ENCODE data around the gene RRH.
A peak's percentile ranks its signal among the peaks of the same experiment; 100 is the strongest.

Gene RRH

GRCh38 chr4:109801895-109802319, 25.9 kb upstream of the RRH start, which contains the start of gene CFI:
CFI (minus strand) TSS chr4:109801999; CDS start chr4:109801971, 28 bp downstream.
- TF ChIP-seq ZFX (IDR thresholded peaks at IDR 0.05; ENCODE audit: borderline replicate concordance) (no peak), CTCF (IDR thresholded peaks at IDR 0.05) (no peak)
- no peak within 1 kb of the TSS for H3K27ac ChIP-seq

GRCh38 chr4:109803924-109804571, 23.7 kb upstream of the RRH start:
- TF ChIP-seq CTCF (IDR thresholded peaks at IDR 0.05) (peak; percentile 70), ZFX (IDR thresholded peaks at IDR 0.05; ENCODE audit: borderline replicate concordance) (no peak)
- H3K27ac ChIP-seq, result no peak overlapping the region

- H3K27ac ChIP-seq, result no peak overlapping the region
- TF ChIP-seq ZFX (IDR thresholded peaks at IDR 0.05; ENCODE audit: borderline replicate concordance), result no peak
- no peak for TF ChIP-seq CTCF (IDR thresholded peaks at IDR 0.05)
Observed at GRCh38 chr4:109809655-109810054, 18.1 kb upstream of the RRH start.

GRCh38 chr4:109810552-109811387, 17.0 kb upstream of the RRH start:
- no peak overlapping the region for H3K27ac ChIP-seq
- TF ChIP-seq CTCF (IDR thresholded peaks at IDR 0.05), result no peak
- no peak for TF ChIP-seq ZFX (IDR thresholded peaks at IDR 0.05; ENCODE audit: borderline replicate concordance)

GRCh38 chr4:109811707-109812106, 16.1 kb upstream of the RRH start:
- no peak overlapping the region for H3K27ac ChIP-seq
- TF ChIP-seq ZFX (IDR thresholded peaks at IDR 0.05; ENCODE audit: borderline replicate concordance) (no peak), CTCF (IDR thresholded peaks at IDR 0.05) (no peak)

GRCh38 chr4:109815151-109816081, 12.4 kb upstream of the RRH start, which contains the start of gene GAR1:
GAR1 (plus strand) TSS chr4:109815762; CDS start chr4:109816165, 403 bp downstream.
- peak within 1 kb of the TSS; percentile 86 for H3K27ac ChIP-seq
- no peak for TF ChIP-seq CTCF (IDR thresholded peaks at IDR 0.05)
- no peak for TF ChIP-seq ZFX (IDR thresholded peaks at IDR 0.05; ENCODE audit: borderline replicate concordance)
